K562 (cell line): ENCODE data around the gene AGPAT1. TPM values are rescaled to one million over a fixed set of nuclear protein-coding genes. Genes with fewer than 3 reads are reported as not detected.
A peak's percentile ranks its signal among the peaks of the same experiment; 100 is the strongest.

Experiments used
- ASH1L ChIP-seq: fragments of 450-650 bp; IDR thresholded peaks from 2 replicates; pipeline ENCODE4 v1.6.1; 2018; ENCODE audit warnings: borderline replicate concordance, mild to moderate bottlenecking, low read depth; ENCODE audit not compliant: partially characterized antibody
- ATF7 ChIP-seq: fragments of 450-650 bp; IDR thresholded peaks from 2 replicates; pipeline ENCODE4 v1.7.1; 2014; ENCODE audit warnings: mild to moderate bottlenecking, moderate library complexity
- GTF3C2 ChIP-seq: IDR thresholded peaks from 3 replicates; pipeline ENCODE4 v1.6.1; 2011; ENCODE audit warnings: borderline replicate concordance, mild to moderate bottlenecking, moderate library complexity; ENCODE audit not compliant: insufficient read length; ENCODE audit errors: extremely low read depth
- HCFC1 ChIP-seq: IDR thresholded peaks from 2 replicates; pipeline ENCODE4 v1.6.1; 2012; ENCODE audit warnings: low read depth, low read length, improper control_type of control experiment
- HMG20A ChIP-seq: fragments of 450-650 bp; formaldehyde crosslinking; conservative IDR thresholded peaks from 2 replicates; pipeline ENCODE4 v1.4.0; 2020; ENCODE audit warnings: mild to moderate bottlenecking, mixed read lengths
- LCOR ChIP-seq: sonication (generic); formaldehyde crosslinking; IDR thresholded peaks from 2 replicates; pipeline ENCODE4 v1.8.0; 2022; ENCODE audit warnings: mild to moderate bottlenecking, missing genetic modification reagents
- PURB ChIP-seq: sonication (generic); formaldehyde crosslinking; IDR thresholded peaks from 2 replicates; pipeline ENCODE4 v1.9.0; 2021; ENCODE audit warnings: low read depth, mild to moderate bottlenecking, missing genetic modification reagents
- TCF7L2 ChIP-seq: fragments of 150-350 bp; IDR thresholded peaks from 2 replicates; pipeline ENCODE4 v1.6.1; 2016; ENCODE audit warnings: low read depth, mild to moderate bottlenecking, low read length, moderate library complexity
- ZFPM2 ChIP-seq: fragments of 250-450 bp; sonication (Bioruptor Pico); IDR thresholded peaks from 2 replicates; pipeline ENCODE4 v1.5.1; 2022; ENCODE audit warnings: mild to moderate bottlenecking
- ZNF165 ChIP-seq: fragments of 250-450 bp; sonication (Bioruptor Pico); IDR thresholded peaks from 2 replicates; pipeline ENCODE4 v1.4.0; 2020; ENCODE audit warnings: borderline replicate concordance
- polyA plus RNA-seq, 8 experiments: library from polyadenylated mRNA; depleted of rRNA in 4 of 8; stranded (reverse) in 5 of 8; unstranded in 3 of 8; fragments of >200 nt; fragmentation: Nextera tagmentation in 2 of 8; fragmentation: Illumina TruSeq in 1 of 8; extraction: Ambion mirVana in 2 of 8; extraction: Trizol in 1 of 8; gene quantifications; 2 replicates each; pipeline versions ENCODE4 v1.2.1 to v1.2.3, GENCODE V29; 2011 to 2014; ENCODE audit warnings: inconsistent platforms in 1 of 8, missing spikeins in 1 of 8
- total RNA-seq, 7 experiments: library from RNA; depleted of rRNA in 6 of 7; stranded (reverse); fragments of >200 nt in 6 of 7; fragmentation: Illumina TruSeq in 2 of 7; extraction: Trizol in 2 of 7; gene quantifications; 2 replicates each; pipeline versions ENCODE4 v1.2.1 to v1.2.3, GENCODE V29; 2011 to 2021; ENCODE audit warnings: low replicate concordance in 1 of 7
- TF ChIP-seq, protein P1 (sequence below), 2 experiments: IDR thresholded peaks; 2 replicates each; pipeline ENCODE4 v1.6.1; 2012; ENCODE audit warnings: improper control_type of control experiment in 2 of 2, low read depth in 2 of 2, low read length in 2 of 2, borderline replicate concordance in 1 of 2
- TF ChIP-seq, protein P2 (sequence below), 2 experiments: fragments of 450-650 bp in 1 of 2; sonication (generic) in 1 of 2; formaldehyde crosslinking in 1 of 2; IDR thresholded peaks in 1 of 2; conservative IDR thresholded peaks in 1 of 2; 2 replicates each; pipeline versions ENCODE4 v1.6.1 to v1.8.1; 2016 to 2023; ENCODE audit warnings: mild to moderate bottlenecking in 2 of 2, moderate library complexity in 2 of 2, inconsistent platforms in 1 of 2, missing genetic modification reagents in 1 of 2
- TF ChIP-seq, protein P3 (sequence below): fragments of 250-450 bp; sonication (Bioruptor Pico); IDR thresholded peaks from 2 replicates; pipeline ENCODE4 v1.4.0; 2020; ENCODE audit warnings: mild to moderate bottlenecking
- TF ChIP-seq, protein P4 (sequence below): fragments of 250-450 bp; sonication (Bioruptor Pico); IDR thresholded peaks from 2 replicates; pipeline ENCODE4 v1.4.0; 2020; ENCODE audit warnings: mild to moderate bottlenecking, moderate library complexity, borderline replicate concordance

AGPAT1 gene
- total and polyA plus RNA-seq, 9 of the 15 experiments (the other 6 are each of a cell fraction or from before 2014, with no cell fraction given) = 37.9 to 176 (median 69.4) TPM

DNA sequence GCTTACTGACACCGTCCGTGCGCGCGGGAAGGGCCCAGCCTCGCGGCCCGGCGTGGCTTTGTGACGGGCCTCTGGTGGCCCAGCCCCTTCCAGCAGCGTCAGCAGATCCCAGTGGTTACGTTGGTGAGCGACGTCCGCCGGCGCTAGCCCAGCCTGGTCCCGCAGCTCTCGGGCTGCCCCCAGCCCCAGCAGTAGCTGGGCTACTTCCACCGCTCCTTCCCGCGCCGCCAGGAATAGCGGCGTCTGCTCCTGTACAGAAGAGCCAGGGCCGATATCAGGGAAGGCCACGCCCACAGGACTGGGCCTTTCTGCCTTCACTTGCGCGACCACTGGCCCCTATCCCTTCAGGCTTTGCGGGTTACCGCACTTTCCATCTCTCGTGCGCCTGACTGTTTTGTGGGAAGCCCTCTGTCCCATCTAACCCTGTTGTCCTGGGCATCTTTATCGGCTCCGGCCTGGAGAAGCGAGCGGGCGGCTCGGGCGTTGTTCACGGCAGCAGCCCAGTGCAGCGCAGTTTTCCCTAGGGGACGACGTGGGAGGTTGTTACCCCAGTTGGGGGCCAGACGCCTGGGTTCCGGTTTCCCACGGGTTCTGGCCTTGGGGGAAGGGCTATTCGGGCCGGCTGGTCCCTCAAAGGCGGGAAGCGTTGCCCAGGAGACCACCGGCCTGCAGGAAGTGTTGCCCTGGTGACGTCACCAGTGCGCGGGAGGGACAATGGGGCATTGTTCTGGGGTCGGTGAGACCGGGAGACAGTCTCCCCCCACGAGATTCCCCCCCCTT lies 20.2 kb upstream of the AGPAT1 start (continued):
- TF ChIP-seq, protein P1, sequence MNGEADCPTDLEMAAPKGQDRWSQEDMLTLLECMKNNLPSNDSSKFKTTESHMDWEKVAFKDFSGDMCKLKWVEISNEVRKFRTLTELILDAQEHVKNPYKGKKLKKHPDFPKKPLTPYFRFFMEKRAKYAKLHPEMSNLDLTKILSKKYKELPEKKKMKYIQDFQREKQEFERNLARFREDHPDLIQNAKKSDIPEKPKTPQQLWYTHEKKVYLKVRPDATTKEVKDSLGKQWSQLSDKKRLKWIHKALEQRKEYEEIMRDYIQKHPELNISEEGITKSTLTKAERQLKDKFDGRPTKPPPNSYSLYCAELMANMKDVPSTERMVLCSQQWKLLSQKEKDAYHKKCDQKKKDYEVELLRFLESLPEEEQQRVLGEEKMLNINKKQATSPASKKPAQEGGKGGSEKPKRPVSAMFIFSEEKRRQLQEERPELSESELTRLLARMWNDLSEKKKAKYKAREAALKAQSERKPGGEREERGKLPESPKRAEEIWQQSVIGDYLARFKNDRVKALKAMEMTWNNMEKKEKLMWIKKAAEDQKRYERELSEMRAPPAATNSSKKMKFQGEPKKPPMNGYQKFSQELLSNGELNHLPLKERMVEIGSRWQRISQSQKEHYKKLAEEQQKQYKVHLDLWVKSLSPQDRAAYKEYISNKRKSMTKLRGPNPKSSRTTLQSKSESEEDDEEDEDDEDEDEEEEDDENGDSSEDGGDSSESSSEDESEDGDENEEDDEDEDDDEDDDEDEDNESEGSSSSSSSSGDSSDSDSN (IDR thresholded peaks at IDR 0.05; ENCODE audit: borderline replicate concordance in 1 of 2, low read depth in 2 of 2, low read length in 2 of 2) = peak in 1 of 2 experiments; percentile 44; a peak in 1 of 4 replicates
- no peak for TF ChIP-seq TCF7L2
- no peak for TF ChIP-seq LCOR
- TF ChIP-seq, protein P2, sequence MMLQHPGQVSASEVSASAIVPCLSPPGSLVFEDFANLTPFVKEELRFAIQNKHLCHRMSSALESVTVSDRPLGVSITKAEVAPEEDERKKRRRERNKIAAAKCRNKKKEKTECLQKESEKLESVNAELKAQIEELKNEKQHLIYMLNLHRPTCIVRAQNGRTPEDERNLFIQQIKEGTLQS (IDR thresholded peaks at IDR 0.05) = peak; percentile 100
- TF ChIP-seq, protein P2 (CRISPR knock-in tag; conservative IDR thresholded peaks at IDR 0.05) = peak; percentile 89
- TF ChIP-seq, protein P3, sequence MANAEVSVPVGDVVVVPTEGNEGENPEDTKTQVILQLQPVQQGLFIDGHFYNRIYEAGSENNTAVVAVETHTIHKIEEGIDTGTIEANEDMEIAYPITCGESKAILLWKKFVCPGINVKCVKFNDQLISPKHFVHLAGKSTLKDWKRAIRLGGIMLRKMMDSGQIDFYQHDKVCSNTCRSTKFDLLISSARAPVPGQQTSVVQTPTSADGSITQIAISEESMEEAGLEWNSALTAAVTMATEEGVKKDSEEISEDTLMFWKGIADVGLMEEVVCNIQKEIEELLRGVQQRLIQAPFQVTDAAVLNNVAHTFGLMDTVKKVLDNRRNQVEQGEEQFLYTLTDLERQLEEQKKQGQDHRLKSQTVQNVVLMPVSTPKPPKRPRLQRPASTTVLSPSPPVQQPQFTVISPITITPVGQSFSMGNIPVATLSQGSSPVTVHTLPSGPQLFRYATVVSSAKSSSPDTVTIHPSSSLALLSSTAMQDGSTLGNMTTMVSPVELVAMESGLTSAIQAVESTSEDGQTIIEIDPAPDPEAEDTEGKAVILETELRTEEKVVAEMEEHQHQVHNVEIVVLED (CRISPR knock-in tag) = peak; percentile 96
- no peak for TF ChIP-seq PURB (CRISPR knock-in tag)
- no peak for TF ChIP-seq GTF3C2
- TF ChIP-seq ASH1L = no peak
- 0 out of 2 replicates have a peak, but pooled peaks have one; percentile 77 for TF ChIP-seq ZNF165 (CRISPR knock-in tag)
- peak; percentile 80 for TF ChIP-seq HCFC1
- TF ChIP-seq, protein P4, sequence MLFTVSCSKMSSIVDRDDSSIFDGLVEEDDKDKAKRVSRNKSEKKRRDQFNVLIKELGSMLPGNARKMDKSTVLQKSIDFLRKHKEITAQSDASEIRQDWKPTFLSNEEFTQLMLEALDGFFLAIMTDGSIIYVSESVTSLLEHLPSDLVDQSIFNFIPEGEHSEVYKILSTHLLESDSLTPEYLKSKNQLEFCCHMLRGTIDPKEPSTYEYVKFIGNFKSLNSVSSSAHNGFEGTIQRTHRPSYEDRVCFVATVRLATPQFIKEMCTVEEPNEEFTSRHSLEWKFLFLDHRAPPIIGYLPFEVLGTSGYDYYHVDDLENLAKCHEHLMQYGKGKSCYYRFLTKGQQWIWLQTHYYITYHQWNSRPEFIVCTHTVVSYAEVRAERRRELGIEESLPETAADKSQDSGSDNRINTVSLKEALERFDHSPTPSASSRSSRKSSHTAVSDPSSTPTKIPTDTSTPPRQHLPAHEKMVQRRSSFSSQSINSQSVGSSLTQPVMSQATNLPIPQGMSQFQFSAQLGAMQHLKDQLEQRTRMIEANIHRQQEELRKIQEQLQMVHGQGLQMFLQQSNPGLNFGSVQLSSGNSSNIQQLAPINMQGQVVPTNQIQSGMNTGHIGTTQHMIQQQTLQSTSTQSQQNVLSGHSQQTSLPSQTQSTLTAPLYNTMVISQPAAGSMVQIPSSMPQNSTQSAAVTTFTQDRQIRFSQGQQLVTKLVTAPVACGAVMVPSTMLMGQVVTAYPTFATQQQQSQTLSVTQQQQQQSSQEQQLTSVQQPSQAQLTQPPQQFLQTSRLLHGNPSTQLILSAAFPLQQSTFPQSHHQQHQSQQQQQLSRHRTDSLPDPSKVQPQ (CRISPR knock-in tag) = no peak
- TF ChIP-seq ATF7 = peak; percentile 98
- TF ChIP-seq ZFPM2 (CRISPR knock-in tag) = no peak
- TF ChIP-seq HMG20A = no peak
